HFFc6 (cell line): ENCODE results near the gene SLC25A53. TPM values are rescaled to one million over a fixed set of nuclear protein-coding genes. Genes with fewer than 3 reads are reported as not detected.
"Not testable (repeated sequence)": the region's sequence is repeated elsewhere in the genome, so short reads cannot be mapped to it uniquely, and the experiment has no call there.

Experiments
- DNase-seq: peaks from one replicate; pipeline ENCODE4 v3.0.0-alpha.2; 2018
- H3K27ac Mint-ChIP-seq: 2 replicates; pipeline ENCODE4 v1.8.0; 2020; ENCODE audit warnings: mild to moderate bottlenecking, mixed read lengths
- H3K27me3 Mint-ChIP-seq: 2 replicates; pipeline ENCODE4 v1.8.0; 2021; ENCODE audit warnings: mild to moderate bottlenecking, moderate library complexity, mixed read lengths; ENCODE audit not compliant: insufficient read depth
- H3K36me3 Mint-ChIP-seq: 2 replicates; pipeline ENCODE4 v1.8.0; 2021; ENCODE audit warnings: low read depth, mixed read lengths
- H3K4me1 Mint-ChIP-seq: 2 replicates; pipeline ENCODE4 v1.8.0; 2020; ENCODE audit warnings: low read depth, mixed read lengths
- H3K4me3 Mint-ChIP-seq: 2 replicates; pipeline ENCODE4 v1.8.0; 2020; ENCODE audit warnings: mild to moderate bottlenecking, moderate library complexity, mixed read lengths
- H3K9me3 Mint-ChIP-seq: 2 replicates; pipeline ENCODE4 v1.8.0; 2020; ENCODE audit warnings: mild to moderate bottlenecking, mixed read lengths
- CTCF ChIP-seq: fragments of 200-600 bp; sonication (generic); IDR thresholded peaks from 2 replicates; pipeline ENCODE4 v1.5.0; 2021; ENCODE audit warnings: antibody characterized with exemption, mild to moderate bottlenecking
- total RNA-seq, 6 experiments: library from RNA; stranded (reverse); fragmentation: NEBNext Ultra II Directional; extraction: Animal tissue kit (Norgen Biotek cat#: 25700); gene quantifications; 2 replicates in 1 of 6; 3 replicates in 5 of 6; pipeline ENCODE4 v1.2.3, GENCODE V29; 2021

SLC25A53 gene
- total RNA-seq, 6 experiments from 2014 or later, result 4.0 to 5.9 (median 4.6) TPM

- H3K27ac Mint-ChIP-seq, result no peak overlapping the region
- TF ChIP-seq CTCF, result no peak
Observed at GRCh38 chrX:104084063-104084462, 72.7 kb downstream of the SLC25A53 start.

GRCh38 chrX:104077854-104078253 is 79.0 kb downstream of the SLC25A53 start:
- not testable (repeated sequence) for H3K27me3 Mint-ChIP-seq, H3K4me3 Mint-ChIP-seq, H3K36me3 Mint-ChIP-seq, H3K4me1 Mint-ChIP-seq, DNase-seq, H3K9me3 Mint-ChIP-seq, H3K27ac Mint-ChIP-seq

More at GRCh38 chrX:104084063-104084462, 72.7 kb downstream of the SLC25A53 start:
- peaks cover 3% of the 10 kb centered on the region; the same call in 1 of the 2 replicates for H3K27me3 Mint-ChIP-seq
- no peak for DNase-seq
- H3K4me1 Mint-ChIP-seq, result no peaks in the 10 kb centered on the region
- no peak overlapping the region for H3K4me3 Mint-ChIP-seq
- no peaks in the 10 kb centered on the region for H3K9me3 Mint-ChIP-seq
- no peaks in the 10 kb centered on the region for H3K36me3 Mint-ChIP-seq

DNA sequence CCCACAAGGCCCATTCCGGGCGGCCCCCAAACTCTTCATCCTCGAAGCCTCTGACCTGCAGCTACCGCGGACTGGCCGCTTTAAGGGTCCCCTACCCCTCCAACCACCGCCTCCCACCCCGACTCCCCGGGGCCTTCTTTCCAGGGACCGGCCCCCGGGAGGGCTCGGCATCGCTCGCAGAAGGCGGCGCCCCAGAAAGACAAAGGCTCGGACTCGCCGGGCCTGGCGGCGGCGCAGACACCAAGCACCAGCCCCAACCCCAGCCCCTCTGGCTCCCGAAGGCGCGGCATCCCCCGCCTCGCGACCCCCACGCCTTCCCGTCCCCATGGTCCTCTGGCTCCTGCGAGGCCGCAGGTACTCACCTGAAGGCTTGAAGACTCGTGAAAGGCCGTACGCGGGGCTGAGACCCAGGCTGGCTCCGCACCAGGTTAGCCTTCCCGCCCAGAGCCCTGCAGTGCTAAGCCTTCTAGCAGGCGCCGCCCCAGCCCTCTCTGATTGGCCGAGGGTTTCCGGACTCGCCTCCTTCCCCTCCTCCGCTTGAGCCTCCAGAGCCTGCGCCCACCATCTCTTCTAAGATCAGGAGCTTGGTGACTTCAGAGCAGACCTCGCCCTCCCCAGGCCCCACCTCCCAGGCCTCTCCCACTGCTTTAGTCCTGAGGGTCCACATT is 80.9 kb downstream of the SLC25A53 start, which contains the start of gene TMSB15C:
Gene TMSB15C, minus strand, starts transcription at position 459 of the 668 bp plus-strand sequence.
- DNase-seq, H3K4me1 Mint-ChIP-seq, H3K9me3 Mint-ChIP-seq, H3K27ac Mint-ChIP-seq, H3K27me3 Mint-ChIP-seq, H3K36me3 Mint-ChIP-seq, H3K4me3 Mint-ChIP-seq: not testable (repeated sequence)

- DNase-seq, H3K9me3 Mint-ChIP-seq, H3K4me1 Mint-ChIP-seq, H3K36me3 Mint-ChIP-seq, H3K4me3 Mint-ChIP-seq, H3K27ac Mint-ChIP-seq, H3K27me3 Mint-ChIP-seq: not testable (repeated sequence)
Observed at GRCh38 chrX:104062636-104063035, 94.2 kb downstream of the SLC25A53 start.

DNA sequence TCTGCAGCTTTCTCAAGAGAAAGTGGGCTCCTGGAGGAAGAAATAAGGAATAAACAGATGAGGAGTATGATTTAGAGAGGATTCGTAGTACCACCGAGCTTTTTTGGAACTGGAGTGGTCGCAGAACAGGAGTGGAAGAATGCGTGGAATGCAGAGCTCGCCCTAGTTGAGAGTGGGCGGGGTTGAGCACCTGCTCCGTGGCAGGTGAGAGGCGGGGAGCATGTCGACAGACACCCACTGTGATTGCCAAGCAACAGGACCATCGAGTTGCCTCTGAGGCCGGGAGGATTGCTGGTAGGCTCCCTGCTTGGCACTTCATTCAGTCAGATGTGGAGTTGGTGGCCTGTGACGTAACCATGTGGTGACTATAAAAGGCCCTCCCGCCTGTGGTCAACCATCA is 101.9 kb downstream of the SLC25A53 start:
- not testable (repeated sequence) for H3K9me3 Mint-ChIP-seq, H3K36me3 Mint-ChIP-seq, DNase-seq, H3K27me3 Mint-ChIP-seq, H3K4me3 Mint-ChIP-seq, H3K4me1 Mint-ChIP-seq, H3K27ac Mint-ChIP-seq

Other genes starting within 250 kb of the SLC25A53 start
- gene TMSB15B, start 194.4 kb downstream of the SLC25A53 start, total RNA-seq, result 1 to 10 TPM; 2.7 to 5.3 (median 5.0) TPM
- not detected for gene H2BW1, start 143.3 kb downstream of the SLC25A53 start, total RNA-seq
- gene H2BW2, start 117.1 kb downstream of the SLC25A53 start, total RNA-seq, result not detected
- gene TMSB15C, start 80.8 kb downstream of the SLC25A53 start, total RNA-seq, result under 1 TPM; 0.45 to 0.96 (median 0.70) TPM
- gene ZCCHC18, start 44.5 kb downstream of the SLC25A53 start, total RNA-seq, result 1 to 10 TPM in 1 of 6 experiments, under 1 TPM in 5; 0.09 to 1.5 (median 0.31) TPM
- gene FAM199X, start 9.4 kb upstream of the SLC25A53 start, total RNA-seq, result 10 to 100 TPM; 15.4 to 18.4 (median 16.8) TPM
- gene ESX1, start 97.9 kb upstream of the SLC25A53 start, total RNA-seq, result not detected